Measurements from ENCODE around the gene ATG9B. TPM values are rescaled to one million over a fixed set of nuclear protein-coding genes. Genes with fewer than 3 reads are reported as not detected.
"Not testable (repeated sequence)": the region's sequence is repeated elsewhere in the genome, so short reads cannot be mapped to it uniquely, and the experiment has no call there.

Gene ATG9B
- total RNA-seq, 1 donor from 2014 or later = 0.38 TPM

GRCh38 chr7:151014950-151015349, 9.3 kb downstream of the ATG9B start:
- Histone ChIP-seq H3K4me1 (peaks cover 45% of the 10 kb centered on the region), H3K4me3 (no peak overlapping the region), H3K36me3 (no peaks in the 10 kb centered on the region), H3K27me3 (ENCODE audit: low read depth) (peaks cover 44% of the 10 kb centered on the region), H3K27ac (no peak overlapping the region), H3K9me3 (no peaks in the 10 kb centered on the region)
- no peak for ATAC-seq
- DNase-seq = no peak
- intact Hi-C loops (cut with DNase I) = no loop called here
- no peak for TF ChIP-seq CTCF (IDR thresholded peaks at IDR 0.05)

GRCh38 chr7:151013733-151014497, 10.4 kb downstream of the ATG9B start:
- H3K36me3 ChIP-seq = no peaks in the 10 kb centered on the region
- H3K4me1 ChIP-seq = peaks cover 49% of the 10 kb centered on the region
- H3K4me3 ChIP-seq = peak overlapping the region; percentile 46
- DNase-seq (peak; percentile 83), ATAC-seq (peak; percentile 15 to 44)
- no peak for TF ChIP-seq CTCF (IDR thresholded peaks at IDR 0.05)
- intact Hi-C loops (cut with DNase I) = no loop called here
- peaks cover 34% of the 10 kb centered on the region for H3K27me3 ChIP-seq (ENCODE audit: low read depth)
- H3K27ac ChIP-seq = peak overlapping the region; percentile 36
- no peaks in the 10 kb centered on the region for H3K9me3 ChIP-seq

GRCh38 chr7:151013356-151013732, 10.9 kb downstream of the ATG9B start:
- intact Hi-C loops (cut with DNase I) = no loop called here
- Histone ChIP-seq H3K4me1 (peaks cover 50% of the 10 kb centered on the region), H3K27ac (no peak overlapping the region), H3K4me3 (peak overlapping the region; percentile 46), H3K36me3 (no peaks in the 10 kb centered on the region), H3K27me3 (ENCODE audit: low read depth) (peaks cover 29% of the 10 kb centered on the region), H3K9me3 (no peaks in the 10 kb centered on the region)
- peak; percentile 46 for DNase-seq
- no peak for TF ChIP-seq CTCF (IDR thresholded peaks at IDR 0.05)
- no peak for ATAC-seq

GRCh38 chr7:151012911-151013347, 11.4 kb downstream of the ATG9B start:
- peaks cover 50% of the 10 kb centered on the region for H3K4me1 ChIP-seq
- TF ChIP-seq CTCF (IDR thresholded peaks at IDR 0.05) = peak; percentile 36
- H3K9me3 ChIP-seq = no peaks in the 10 kb centered on the region
- no peak overlapping the region for H3K4me3 ChIP-seq
- intact Hi-C loops (cut with DNase I) = no loop called here
- peak in 1 of 2 donors; percentile 41 for ATAC-seq
- H3K36me3 ChIP-seq = no peaks in the 10 kb centered on the region
- no peak for DNase-seq
- no peak overlapping the region for H3K27ac ChIP-seq
- peaks cover 25% of the 10 kb centered on the region for H3K27me3 ChIP-seq (ENCODE audit: low read depth)

- intact Hi-C loops (cut with DNase I) = no loop called here
- TF ChIP-seq CTCF (IDR thresholded peaks at IDR 0.05) = no peak
- Histone ChIP-seq H3K4me1 (peaks cover 52% of the 10 kb centered on the region), H3K27me3 (ENCODE audit: low read depth) (peaks cover 17% of the 10 kb centered on the region), H3K36me3 (no peaks in the 10 kb centered on the region), H3K4me3 (no peak overlapping the region), H3K27ac (no peak overlapping the region), H3K9me3 (no peaks in the 10 kb centered on the region)
- ATAC-seq (no peak), DNase-seq (no peak)
Observed at GRCh38 chr7:151012031-151012692, 12.1 kb downstream of the ATG9B start.

GRCh38 chr7:151011616-151012015, 12.7 kb downstream of the ATG9B start:
- intact Hi-C loops (cut with DNase I); H3K4me3 ChIP-seq; ATAC-seq; H3K27ac ChIP-seq; DNase-seq; H3K9me3 ChIP-seq; H3K36me3 ChIP-seq: not testable (repeated sequence)
- H3K27me3 ChIP-seq (ENCODE audit: low read depth) = peaks cover 13% of the 10 kb centered on the region
- peaks cover 58% of the 10 kb centered on the region for H3K4me1 ChIP-seq

All from lower lobe of right lung (tissue), 2 donors.